ENCODE results near the gene PEX10. TPM values are rescaled to one million over a fixed set of nuclear protein-coding genes. Genes with fewer than 3 reads are reported as not detected.

The PEX10 gene
- total and polyA plus RNA-seq, 3 experiments from 2014 or later: 8.9 to 26.2 (median 25.6) TPM

DNA sequence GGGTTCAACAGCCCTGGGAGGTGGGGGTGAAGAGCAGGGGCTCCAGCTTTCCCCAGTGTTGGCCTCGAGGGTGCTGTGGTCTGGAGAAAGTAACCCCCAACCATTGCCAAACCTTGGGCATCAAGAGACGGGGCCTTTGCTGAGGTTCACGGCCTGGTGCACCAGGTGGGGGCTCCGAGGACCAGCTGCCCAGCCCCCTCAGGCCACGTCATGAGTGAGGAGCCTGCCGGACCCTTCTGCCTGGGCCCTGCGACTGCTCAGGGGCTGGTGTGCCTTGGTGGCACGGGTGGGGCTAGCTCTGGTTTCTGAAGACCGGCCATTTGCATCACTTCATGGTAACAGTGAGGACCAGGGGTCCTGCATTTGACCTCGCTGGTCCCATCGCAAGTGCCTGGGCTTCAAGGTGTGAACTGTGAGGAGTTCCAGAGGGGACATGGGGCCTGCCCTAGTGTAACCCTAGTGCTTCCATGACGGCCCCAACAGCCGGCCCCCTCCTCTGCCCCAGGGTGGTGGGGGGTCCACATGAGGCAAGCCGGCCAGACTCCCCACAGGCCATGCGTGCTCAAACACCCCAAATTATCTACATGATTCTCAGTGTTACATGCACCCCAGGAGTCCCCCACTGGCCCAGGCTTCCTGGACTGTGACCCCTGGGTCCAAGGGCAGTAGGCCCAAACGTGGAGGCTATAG lies 34.5 kb downstream of the PEX10 start:
- no peak overlapping the region for H3K4me3 ChIP-seq (ENCODE audit: low read length)
- no peak overlapping the region for H3K27ac ChIP-seq (ENCODE audit: low read depth, low read length)
- no peaks in the 10 kb centered on the region for H3K36me3 Mint-ChIP-seq
- H3K27me3 ChIP-seq (ENCODE audit: insufficient read depth, low read length, poor library complexity, severe bottlenecking): no peaks in the 10 kb centered on the region
- no peaks in the 10 kb centered on the region for H3K27me3 Mint-ChIP-seq
- peak in 1 of 5 donors; percentile 34 for DNase-seq
- H3K4me1 ChIP-seq (ENCODE audit: insufficient read depth, low read length): peaks cover 11% of the 10 kb centered on the region
- no peaks in the 10 kb centered on the region for H3K9me3 Mint-ChIP-seq
- H3K9me3 ChIP-seq (ENCODE audit: low read length): no peaks in the 10 kb centered on the region
- ChIA-PET POLR2A (no interaction called here), CTCF (interaction anchor here (1.2 to 8.2 kb wide), 3 partner anchors 62 to 245 kb away, joined by 3 to 114 read pairs (median 4); partner anchors contain the start of gene FAAP20)
- peaks cover 0 to 3% (median 0%) of the 10 kb centered on the region in 3 donors for H3K4me1 Mint-ChIP-seq
- H3K4me3 Mint-ChIP-seq: no peak overlapping the region
- no peak overlapping the region for H3K27ac Mint-ChIP-seq
- no peaks in the 10 kb centered on the region for H3K36me3 ChIP-seq (ENCODE audit: insufficient read depth, low read length)

GRCh38 chr1:2376931-2377672 lies 35.3 kb downstream of the PEX10 start:
- H3K9me3 ChIP-seq (ENCODE audit: low read length): no peaks in the 10 kb centered on the region
- peaks cover 7% of the 10 kb centered on the region for H3K4me1 ChIP-seq (ENCODE audit: insufficient read depth, low read length)
- H3K4me3 ChIP-seq (ENCODE audit: low read length): no peak overlapping the region
- ChIA-PET CTCF (interaction anchor here (1.2 to 8.2 kb wide), 3 partner anchors 62 to 244 kb away, joined by 3 to 114 read pairs (median 4); partner anchors contain the start of gene FAAP20), POLR2A (no interaction called here)
- H3K4me3 Mint-ChIP-seq: no peak overlapping the region
- peak in 1 of 5 donors; percentile 33 for DNase-seq
- H3K36me3 Mint-ChIP-seq: no peaks in the 10 kb centered on the region
- no peak overlapping the region for H3K27ac ChIP-seq (ENCODE audit: low read depth, low read length)
- no peaks in the 10 kb centered on the region for H3K27me3 ChIP-seq (ENCODE audit: insufficient read depth, low read length, poor library complexity, severe bottlenecking)
- no peaks in the 10 kb centered on the region for H3K36me3 ChIP-seq (ENCODE audit: insufficient read depth, low read length)
- no peaks in the 10 kb centered on the region for H3K9me3 Mint-ChIP-seq
- H3K4me1 Mint-ChIP-seq: peaks cover 0 to 3% (median 0%) of the 10 kb centered on the region in 3 donors
- H3K27me3 Mint-ChIP-seq: no peaks in the 10 kb centered on the region
- H3K27ac Mint-ChIP-seq: no peak overlapping the region

GRCh38 chr1:2376261-2376741 lies 36.1 kb downstream of the PEX10 start:
- H3K27ac Mint-ChIP-seq: no peak overlapping the region
- no peaks in the 10 kb centered on the region for H3K4me1 Mint-ChIP-seq
- Histone ChIP-seq H3K4me1 (ENCODE audit: insufficient read depth, low read length) (no peaks in the 10 kb centered on the region), H3K9me3 (ENCODE audit: low read length) (no peaks in the 10 kb centered on the region), H3K4me3 (ENCODE audit: low read length) (no peak overlapping the region), H3K27ac (ENCODE audit: low read depth, low read length) (no peak overlapping the region), H3K27me3 (ENCODE audit: insufficient read depth, low read length, poor library complexity, severe bottlenecking) (no peaks in the 10 kb centered on the region), H3K36me3 (ENCODE audit: insufficient read depth, low read length) (no peaks in the 10 kb centered on the region)
- H3K9me3 Mint-ChIP-seq: no peaks in the 10 kb centered on the region
- no peaks in the 10 kb centered on the region for H3K36me3 Mint-ChIP-seq
- ChIA-PET CTCF (no interaction called here), POLR2A (no interaction called here)
- DNase-seq: peak in 1 of 5 donors; percentile 28
- H3K4me3 Mint-ChIP-seq: no peak overlapping the region
- H3K27me3 Mint-ChIP-seq: peaks cover 0 to 2% of the 10 kb centered on the region in 2 donors

GRCh38 chr1:2375923-2376260 lies 36.5 kb downstream of the PEX10 start:
- no peaks in the 10 kb centered on the region for H3K9me3 ChIP-seq (ENCODE audit: low read length)
- H3K27me3 ChIP-seq (ENCODE audit: insufficient read depth, low read length, poor library complexity, severe bottlenecking): no peaks in the 10 kb centered on the region
- ChIA-PET CTCF (interaction anchor here (0.6 kb wide), 1 partner anchor 150 kb away, joined by 3 read pairs; no protein-coding TSS in a partner anchor), POLR2A (no interaction called here)
- Mint-ChIP-seq H3K4me3 (no peak overlapping the region), H3K27ac (no peak overlapping the region), H3K9me3 (no peaks in the 10 kb centered on the region), H3K4me1 (no peaks in the 10 kb centered on the region), H3K27me3 (peaks cover 0 to 2% of the 10 kb centered on the region in 2 donors), H3K36me3 (no peaks in the 10 kb centered on the region)
- no peaks in the 10 kb centered on the region for H3K4me1 ChIP-seq (ENCODE audit: insufficient read depth, low read length)
- no peak overlapping the region for H3K27ac ChIP-seq (ENCODE audit: low read depth, low read length)
- DNase-seq: no peak
- H3K4me3 ChIP-seq (ENCODE audit: low read length): no peak overlapping the region
- no peaks in the 10 kb centered on the region for H3K36me3 ChIP-seq (ENCODE audit: insufficient read depth, low read length)

DNA sequence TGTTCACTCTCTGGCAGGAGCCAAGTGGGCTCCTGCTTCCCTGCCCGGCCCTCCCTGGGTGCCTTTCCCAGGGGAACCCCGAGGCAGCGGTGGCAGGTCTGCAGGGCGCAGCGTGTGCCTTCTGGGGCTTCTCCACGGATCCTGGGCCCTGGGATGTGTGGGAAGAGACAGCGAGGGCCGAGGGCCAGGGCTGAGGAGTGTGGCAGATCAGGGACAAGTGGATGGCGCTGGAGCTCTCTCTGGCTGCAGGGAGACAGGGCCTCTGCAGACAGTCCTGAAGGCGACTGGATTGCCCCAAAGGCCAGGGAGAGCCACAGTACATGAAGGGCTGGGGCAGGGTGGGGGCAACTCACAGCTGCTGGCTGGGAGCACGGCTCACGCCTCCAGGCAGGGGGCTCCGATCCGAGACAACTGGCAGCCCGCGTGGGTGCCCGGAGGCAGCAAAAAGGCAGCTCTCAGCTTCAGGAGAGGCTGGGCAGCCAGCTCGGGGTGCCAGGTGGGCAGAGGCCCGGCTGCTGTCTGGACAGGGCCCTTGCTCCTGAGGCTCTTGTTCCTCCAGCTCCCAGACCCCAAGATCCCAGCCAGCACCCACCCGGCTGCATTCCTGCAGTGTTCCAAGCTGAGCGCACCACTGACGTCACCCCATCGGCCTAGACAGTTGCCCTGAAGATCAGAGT lies 37.0 kb downstream of the PEX10 start:
- H3K4me3 ChIP-seq (ENCODE audit: low read length): no peak overlapping the region
- peak in 1 of 5 donors; percentile 44 for DNase-seq
- H3K4me1 ChIP-seq (ENCODE audit: insufficient read depth, low read length): no peaks in the 10 kb centered on the region
- Mint-ChIP-seq H3K27me3 (peaks cover 0 to 2% of the 10 kb centered on the region in 2 donors), H3K4me1 (no peaks in the 10 kb centered on the region), H3K4me3 (no peak overlapping the region), H3K27ac (no peak overlapping the region), H3K36me3 (no peaks in the 10 kb centered on the region), H3K9me3 (no peaks in the 10 kb centered on the region)
- H3K9me3 ChIP-seq (ENCODE audit: low read length): no peaks in the 10 kb centered on the region
- no peak overlapping the region for H3K27ac ChIP-seq (ENCODE audit: low read depth, low read length)
- H3K36me3 ChIP-seq (ENCODE audit: insufficient read depth, low read length): no peaks in the 10 kb centered on the region
- POLR2A ChIA-PET: no interaction called here
- no peaks in the 10 kb centered on the region for H3K27me3 ChIP-seq (ENCODE audit: insufficient read depth, low read length, poor library complexity, severe bottlenecking)
- CTCF ChIA-PET: interaction anchor here (0.6 to 1.0 kb wide), 2 partner anchors 150 to 181 kb away, joined by 3 to 4 read pairs; partner anchors contain the start of gene FAAP20

DNA sequence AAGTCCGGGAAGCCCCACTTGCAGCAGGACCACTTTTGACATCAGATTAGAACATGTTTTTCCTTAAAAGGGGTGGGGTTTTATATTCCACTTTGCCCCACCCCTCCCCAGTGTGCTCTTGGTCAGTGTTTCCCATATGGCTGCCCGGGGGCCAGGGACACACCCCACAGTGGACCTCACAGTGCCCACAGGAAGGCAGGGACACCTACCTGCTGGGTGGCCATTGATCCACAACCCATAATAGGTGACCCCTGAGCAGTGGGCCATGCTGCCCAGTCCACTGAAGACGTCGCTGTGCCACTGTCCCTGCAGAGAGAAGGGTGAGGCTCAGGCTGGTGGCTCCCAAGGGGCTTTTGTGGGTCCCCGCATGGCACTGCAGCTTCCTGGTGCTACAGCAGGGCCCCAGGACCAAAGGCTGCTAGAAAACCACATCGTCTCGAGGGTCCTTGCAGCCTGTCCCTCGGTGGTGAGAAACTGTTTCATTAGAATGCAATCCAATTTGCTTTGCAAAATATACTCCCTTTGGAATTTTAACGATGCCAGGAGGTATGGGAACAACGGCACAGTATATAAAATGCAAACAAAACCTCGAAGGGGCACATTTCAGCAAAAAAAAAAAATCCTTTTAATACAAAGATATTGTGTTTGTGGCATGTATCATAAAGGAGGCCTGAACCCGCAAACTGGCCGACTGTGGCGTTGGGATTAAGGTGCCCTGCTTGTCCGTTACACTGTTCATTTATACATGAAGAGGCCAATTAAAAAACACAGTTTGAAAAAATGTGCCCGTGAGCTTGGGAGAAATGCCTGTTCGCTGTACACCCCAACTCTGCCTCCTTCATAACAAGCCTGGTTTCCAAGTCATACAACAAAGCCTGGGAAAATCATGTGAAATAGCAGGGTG lies 37.9 kb downstream of the PEX10 start:
- peaks cover 0 to 2% of the 10 kb centered on the region in 2 donors for H3K27me3 Mint-ChIP-seq
- no peaks in the 10 kb centered on the region for H3K4me1 Mint-ChIP-seq
- Histone ChIP-seq H3K4me3 (ENCODE audit: low read length) (no peak overlapping the region), H3K4me1 (ENCODE audit: insufficient read depth, low read length) (no peaks in the 10 kb centered on the region), H3K36me3 (ENCODE audit: insufficient read depth, low read length) (no peaks in the 10 kb centered on the region), H3K27ac (ENCODE audit: low read depth, low read length) (no peak overlapping the region), H3K9me3 (ENCODE audit: low read length) (no peaks in the 10 kb centered on the region), H3K27me3 (ENCODE audit: insufficient read depth, low read length, poor library complexity, severe bottlenecking) (no peaks in the 10 kb centered on the region)
- no peak for DNase-seq
- CTCF ChIA-PET: interaction anchor here (1.0 kb wide), 1 partner anchor 180 kb away, joined by 4 read pairs; the partner anchor contains the start of gene FAAP20
- no peaks in the 10 kb centered on the region for H3K9me3 Mint-ChIP-seq
- peaks cover 0 to 5% (median 0%) of the 10 kb centered on the region in 3 donors for H3K36me3 Mint-ChIP-seq
- POLR2A ChIA-PET: no interaction called here
- H3K4me3 Mint-ChIP-seq: no peak overlapping the region
- no peak overlapping the region for H3K27ac Mint-ChIP-seq

DNA sequence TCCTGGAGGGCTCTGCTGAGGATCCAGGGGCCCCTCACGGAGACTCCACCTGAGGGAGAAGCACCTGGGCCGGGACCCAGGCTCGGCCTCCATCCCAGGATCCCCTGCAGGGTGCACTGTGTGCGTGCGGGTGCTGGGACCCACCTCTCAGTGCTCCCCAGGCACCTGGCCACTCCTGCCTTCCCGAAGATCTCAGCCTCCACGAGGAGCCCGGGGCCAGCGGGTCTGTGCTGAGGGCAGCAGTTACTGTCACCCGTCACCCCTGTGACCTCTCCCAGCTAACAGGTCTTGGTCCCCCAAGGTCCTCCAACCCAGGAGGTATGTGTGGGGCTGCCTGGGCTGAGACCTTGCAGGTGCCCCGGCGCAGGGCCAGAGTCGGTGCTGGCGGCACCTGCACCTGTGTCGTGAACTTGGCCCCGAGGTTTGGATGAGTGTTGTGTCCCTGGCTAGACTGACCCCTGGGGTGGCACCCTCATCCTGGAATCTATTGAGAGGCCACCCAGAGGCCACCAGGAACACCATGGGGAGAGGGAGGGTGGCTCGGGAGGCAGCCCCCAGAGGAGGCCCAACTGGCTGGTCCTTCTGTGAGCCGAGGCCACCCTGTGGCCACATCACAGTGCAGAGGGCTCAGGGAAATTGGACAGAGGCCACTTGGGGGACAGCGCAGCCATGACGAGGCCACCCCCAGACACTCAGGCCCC lies 38.7 kb downstream of the PEX10 start:
- H3K4me1 ChIP-seq (ENCODE audit: insufficient read depth, low read length): no peaks in the 10 kb centered on the region
- Mint-ChIP-seq H3K27ac (no peak overlapping the region), H3K4me1 (no peaks in the 10 kb centered on the region), H3K27me3 (peaks cover 0 to 2% of the 10 kb centered on the region in 2 donors), H3K4me3 (no peak overlapping the region), H3K9me3 (no peaks in the 10 kb centered on the region), H3K36me3 (peaks cover 0 to 5% (median 0%) of the 10 kb centered on the region in 3 donors)
- ChIA-PET CTCF (no interaction called here), POLR2A (no interaction called here)
- no peak overlapping the region for H3K27ac ChIP-seq (ENCODE audit: low read depth, low read length)
- H3K4me3 ChIP-seq (ENCODE audit: low read length): no peak overlapping the region
- no peaks in the 10 kb centered on the region for H3K27me3 ChIP-seq (ENCODE audit: insufficient read depth, low read length, poor library complexity, severe bottlenecking)
- no peaks in the 10 kb centered on the region for H3K9me3 ChIP-seq (ENCODE audit: low read length)
- DNase-seq: peak in 1 of 5 donors; percentile 35
- no peaks in the 10 kb centered on the region for H3K36me3 ChIP-seq (ENCODE audit: insufficient read depth, low read length)
